GM06990 (cell line): Measurements from ENCODE around the gene SPEF2.
"Not testable (repeated sequence)": the region's sequence is repeated elsewhere in the genome, so short reads cannot be mapped to it uniquely, and the experiment has no call there.

ENCODE experiments used
- DNase-seq: peaks from one replicate; pipeline ENCODE4 v3.0.0-alpha.2; 2011; ENCODE audit not compliant: insufficient read length; ENCODE audit errors: extremely low read depth
- H3K27me3 ChIP-seq: replicated peaks from 2 replicates; pipeline ENCODE4 v1.6.0; 2011; ENCODE audit warnings: low read length; ENCODE audit not compliant: control insufficient read depth, insufficient read depth
- H3K36me3 ChIP-seq: 2 replicates; pipeline ENCODE4 v1.5.1; 2011; ENCODE audit warnings: low read length; ENCODE audit not compliant: control insufficient read depth, insufficient read depth
- H3K4me3 ChIP-seq: replicated peaks from 2 replicates; pipeline ENCODE4 v1.5.1; 2011; ENCODE audit warnings: low read depth, mild to moderate bottlenecking, control low read depth, low read length
- CTCF ChIP-seq: IDR thresholded peaks from 2 replicates; pipeline ENCODE4 v1.5.1; 2011; ENCODE audit warnings: low read length, control low read depth, mild to moderate bottlenecking, inconsistent platforms; ENCODE audit not compliant: insufficient read depth, poor library complexity, severe bottlenecking

Gene SPEF2

DNA sequence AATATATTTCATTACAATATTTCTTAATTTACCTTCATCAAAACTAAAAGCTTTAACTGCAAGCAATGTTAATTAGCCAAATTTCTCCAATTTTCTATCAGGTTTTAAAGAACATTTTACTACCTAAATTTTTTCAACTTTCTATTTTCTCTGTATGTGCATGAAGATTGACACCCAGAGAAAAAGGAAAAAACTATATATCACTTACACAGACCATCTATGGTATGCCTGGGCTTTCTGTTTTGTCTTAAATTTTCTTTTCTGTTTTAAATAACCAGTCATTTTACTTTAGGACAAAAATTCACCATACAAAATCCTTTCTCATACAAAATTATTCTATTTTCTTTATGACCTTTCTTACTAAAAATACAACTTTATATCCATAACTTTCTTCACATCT lies 225.2 kb downstream of the SPEF2 start:
- Histone ChIP-seq H3K36me3 (no peaks in the 10 kb centered on the region), H3K4me3 (no peak overlapping the region), H3K27me3 (no peaks in the 10 kb centered on the region)
- DNase-seq = no peak
- no peak for TF ChIP-seq CTCF

DNA sequence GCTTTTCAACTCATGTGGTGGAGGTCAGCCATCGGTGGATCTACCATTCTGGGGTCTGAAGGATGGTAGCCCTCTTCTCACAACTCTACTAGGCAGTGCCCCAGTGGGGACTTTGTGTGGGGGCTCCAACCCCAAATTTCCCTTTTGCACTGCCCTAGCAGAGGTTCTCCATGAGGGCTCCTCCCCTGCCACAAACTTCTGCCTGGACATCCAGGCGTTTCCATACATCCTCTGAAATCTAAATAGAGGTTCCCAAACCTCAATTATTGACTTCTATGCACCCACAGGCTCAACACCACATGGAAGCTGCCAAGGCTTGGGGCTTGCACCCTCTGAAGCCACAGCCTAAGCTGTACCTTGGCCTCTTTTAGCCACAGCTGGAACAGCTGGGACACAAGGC lies 227.8 kb downstream of the SPEF2 start:
- H3K36me3 ChIP-seq, DNase-seq, H3K4me3 ChIP-seq, H3K27me3 ChIP-seq: not testable (repeated sequence)

GRCh38 chr5:35847491-35847890 lies 229.8 kb downstream of the SPEF2 start:
- no peaks in the 10 kb centered on the region for H3K36me3 ChIP-seq
- no peak for DNase-seq
- TF ChIP-seq CTCF = no peak

DNA sequence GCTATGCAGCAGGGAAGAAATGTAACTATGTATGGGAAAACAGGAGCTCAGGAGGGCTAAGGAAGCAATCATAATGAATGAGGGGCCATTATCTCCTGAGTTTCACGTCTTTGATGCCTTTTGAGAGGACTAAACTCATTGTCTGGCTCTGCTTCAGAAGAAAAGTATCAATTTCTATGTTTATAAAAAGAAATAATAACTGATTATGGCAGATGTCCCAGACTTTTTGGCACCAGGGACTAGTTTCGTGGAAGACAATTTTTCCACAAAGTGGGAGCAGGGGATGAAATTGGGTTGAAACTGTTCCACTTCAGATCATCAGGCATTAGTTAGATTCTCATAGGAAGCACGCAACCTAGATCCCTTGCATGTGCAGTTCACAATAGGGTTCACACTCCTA lies 230.3 kb downstream of the SPEF2 start:
- TF ChIP-seq CTCF = no peak
- Histone ChIP-seq H3K36me3 (no peaks in the 10 kb centered on the region), H3K4me3 (no peak overlapping the region), H3K27me3 (no peaks in the 10 kb centered on the region)
- no peak for DNase-seq

More at GRCh38 chr5:35847491-35847890, 229.8 kb downstream of the SPEF2 start:
- Histone ChIP-seq H3K4me3 (no peak overlapping the region), H3K27me3 (no peaks in the 10 kb centered on the region)

- H3K36me3 ChIP-seq = no peaks in the 10 kb centered on the region
- TF ChIP-seq CTCF = no peak
Observed at GRCh38 chr5:35849860-35850259, 232.2 kb downstream of the SPEF2 start.

GRCh38 chr5:35850967-35851680 lies 233.5 kb downstream of the SPEF2 start:
- DNase-seq = no peak
- H3K27me3 ChIP-seq = no peaks in the 10 kb centered on the region
- H3K4me3 ChIP-seq = no peak overlapping the region
- no peaks in the 10 kb centered on the region for H3K36me3 ChIP-seq
- TF ChIP-seq CTCF = no peak

More at GRCh38 chr5:35849860-35850259, 232.2 kb downstream of the SPEF2 start:
- Histone ChIP-seq H3K4me3 (no peak overlapping the region), H3K27me3 (no peaks in the 10 kb centered on the region)
- no peak for DNase-seq
